Limb (tissue), 2 donors: ENCODE measurements around the gene SLC12A3.
A peak's percentile ranks its signal among the peaks of the same experiment; 100 is the strongest.

ENCODE experiments used
- DNase-seq, 2 donors: peaks; one replicate each; pipeline ENCODE4 v3.0.0-alpha.2; 2016; ENCODE audit errors: extremely low spot score in 2 of 2

SLC12A3 gene

GRCh38 chr16:56889206-56889605 lies 24.2 kb downstream of the SLC12A3 start:
- no peak for DNase-seq

- DNase-seq: no peak
Observed at GRCh38 chr16:56891685-56892084, 26.7 kb downstream of the SLC12A3 start.

GRCh38 chr16:56892705-56893104 lies 27.7 kb downstream of the SLC12A3 start:
- no peak for DNase-seq

- no peak for DNase-seq
Observed at GRCh38 chr16:56894331-56894917, 29.4 kb downstream of the SLC12A3 start.

- no peak for DNase-seq
Observed at GRCh38 chr16:56895813-56896212, 30.8 kb downstream of the SLC12A3 start.

- DNase-seq: no peak
Observed at GRCh38 chr16:56896244-56896643, 31.2 kb downstream of the SLC12A3 start.

GRCh38 chr16:56897026-56897799 lies 32.2 kb downstream of the SLC12A3 start:
- DNase-seq: no peak

GRCh38 chr16:56898847-56899246 lies 33.8 kb downstream of the SLC12A3 start:
- no peak for DNase-seq

GRCh38 chr16:56903866-56904265 lies 38.9 kb downstream of the SLC12A3 start:
- DNase-seq: no peak

- no peak for DNase-seq
Observed at GRCh38 chr16:56907401-56907800, 42.4 kb downstream of the SLC12A3 start.

- DNase-seq: peak in 1 of 2 donors; percentile 69
Observed at GRCh38 chr16:56909527-56909979, 44.5 kb downstream of the SLC12A3 start.

- DNase-seq: no peak
Observed at GRCh38 chr16:56910112-56910511, 45.1 kb downstream of the SLC12A3 start.

GRCh38 chr16:56910654-56911539 lies 45.9 kb downstream of the SLC12A3 start:
- DNase-seq: no peak

GRCh38 chr16:56911771-56912571 lies 47.0 kb downstream of the SLC12A3 start:
- no peak for DNase-seq

- no peak for DNase-seq
Observed at GRCh38 chr16:56912746-56913708, 48.0 kb downstream of the SLC12A3 start.

GRCh38 chr16:56914896-56915295 lies 49.9 kb downstream of the SLC12A3 start:
- DNase-seq: no peak

GRCh38 chr16:56915336-56916119 lies 50.5 kb downstream of the SLC12A3 start:
- DNase-seq: no peak

- no peak for DNase-seq
Observed at GRCh38 chr16:56916571-56917403, 51.8 kb downstream of the SLC12A3 start.
